PC-3 (cell line): Measurements from ENCODE around the gene CNIH3.

Experiments
- CTCF ChIP-seq: fragments of 300-600 bp; sonication (generic); conservative IDR thresholded peaks from 2 replicates; pipeline ENCODE4 v1.5.1; 2017; ENCODE audit warnings: antibody characterized with exemption, low read depth, mild to moderate bottlenecking, low read length
- EZH2 ChIP-seq: fragments of 300-600 bp; sonication (generic); IDR thresholded peaks from one replicate; pipeline ENCODE4 v1.6.1; 2017; ENCODE audit warnings: antibody characterized with exemption, mild to moderate bottlenecking, low read length; ENCODE audit not compliant: unreplicated experiment

GRCh38 chr1:224613486-224613885 lies 2.6 kb upstream of the CNIH3 start:
- TF ChIP-seq CTCF = no peak
- TF ChIP-seq EZH2 = no peak
